VCaP (cell line): ENCODE data around the gene ANKRD11.

Experiments used
- H3K27ac ChIP-seq: fragments of 450-650 bp; 2 replicates; pipeline ENCODE4 v1.5.1; 2017
- TF ChIP-seq, protein P1 (sequence below): fragments of 450-650 bp; conservative IDR thresholded peaks from 2 replicates; pipeline ENCODE4 v1.5.1; 2017; ENCODE audit warnings: mild to moderate bottlenecking, moderate library complexity

The ANKRD11 gene

DNA sequence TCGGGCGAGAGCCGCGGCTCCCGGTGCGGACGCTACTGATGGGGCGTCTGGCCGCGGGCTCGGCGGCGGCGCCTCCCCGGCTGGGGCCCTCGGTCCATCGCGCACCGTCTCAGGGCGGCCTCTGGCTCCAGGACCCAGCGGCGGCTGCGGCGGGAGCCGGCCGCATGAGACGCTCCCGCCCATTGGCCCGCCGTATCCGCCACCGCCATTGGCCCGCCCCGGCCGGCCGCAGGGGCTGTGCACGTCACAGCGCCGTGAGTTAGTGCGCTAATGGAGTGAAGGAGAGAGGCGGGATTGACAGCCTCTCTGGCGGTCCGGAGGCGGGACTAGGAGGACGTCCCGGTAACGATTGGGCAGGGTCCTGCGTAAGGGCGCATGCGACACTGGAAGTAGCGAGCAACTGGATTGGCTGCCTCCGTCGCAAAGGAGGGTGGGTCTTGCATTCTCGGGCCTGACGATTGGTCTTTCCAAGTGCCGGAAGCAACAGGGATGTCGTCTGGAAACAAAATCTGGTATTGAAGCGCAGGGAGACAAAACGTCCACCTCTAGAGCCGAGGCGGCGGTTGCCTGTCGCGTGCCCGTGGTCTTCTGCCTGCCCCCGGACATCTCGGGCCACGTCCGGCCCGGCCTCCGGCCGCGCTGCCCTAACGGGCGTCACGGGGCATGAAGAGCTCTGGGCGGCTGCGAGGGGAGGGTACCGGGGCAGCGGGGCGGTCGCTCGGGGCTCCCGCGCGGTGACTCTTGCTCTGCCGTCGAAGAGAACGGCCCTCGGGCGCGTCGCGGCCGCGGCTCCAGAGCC is at the start of gene ANKRD11:
Gene ANKRD11 (minus strand): TSS at position 123 of the 799 bp plus-strand sequence. CDS start 173,542 bp downstream, outside the sequence.
- H3K27ac ChIP-seq: peak within 1 kb of the TSS; percentile 67
- TF ChIP-seq, protein P1, sequence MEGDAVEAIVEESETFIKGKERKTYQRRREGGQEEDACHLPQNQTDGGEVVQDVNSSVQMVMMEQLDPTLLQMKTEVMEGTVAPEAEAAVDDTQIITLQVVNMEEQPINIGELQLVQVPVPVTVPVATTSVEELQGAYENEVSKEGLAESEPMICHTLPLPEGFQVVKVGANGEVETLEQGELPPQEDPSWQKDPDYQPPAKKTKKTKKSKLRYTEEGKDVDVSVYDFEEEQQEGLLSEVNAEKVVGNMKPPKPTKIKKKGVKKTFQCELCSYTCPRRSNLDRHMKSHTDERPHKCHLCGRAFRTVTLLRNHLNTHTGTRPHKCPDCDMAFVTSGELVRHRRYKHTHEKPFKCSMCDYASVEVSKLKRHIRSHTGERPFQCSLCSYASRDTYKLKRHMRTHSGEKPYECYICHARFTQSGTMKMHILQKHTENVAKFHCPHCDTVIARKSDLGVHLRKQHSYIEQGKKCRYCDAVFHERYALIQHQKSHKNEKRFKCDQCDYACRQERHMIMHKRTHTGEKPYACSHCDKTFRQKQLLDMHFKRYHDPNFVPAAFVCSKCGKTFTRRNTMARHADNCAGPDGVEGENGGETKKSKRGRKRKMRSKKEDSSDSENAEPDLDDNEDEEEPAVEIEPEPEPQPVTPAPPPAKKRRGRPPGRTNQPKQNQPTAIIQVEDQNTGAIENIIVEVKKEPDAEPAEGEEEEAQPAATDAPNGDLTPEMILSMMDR: no peak

DNA sequence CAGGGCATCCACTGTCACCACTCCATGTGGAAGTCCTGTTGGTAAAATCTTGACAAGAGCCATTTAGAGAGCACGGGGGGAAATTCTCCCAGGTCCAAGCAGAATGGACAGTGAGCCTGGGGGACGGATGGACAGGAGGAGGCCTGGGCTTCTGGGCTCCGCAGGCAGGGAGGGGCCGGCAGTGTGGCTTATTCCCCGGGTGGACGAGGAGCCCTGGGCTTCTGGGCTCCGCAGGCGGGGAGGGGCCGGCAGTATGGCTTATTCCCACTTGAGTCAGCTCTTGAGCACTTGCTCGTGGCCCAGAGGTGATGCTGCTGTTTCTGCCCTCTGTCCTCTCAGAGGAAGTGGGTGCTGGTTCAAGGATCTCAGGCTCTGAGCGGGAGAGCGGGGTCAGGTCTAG is 47.9 kb upstream of the ANKRD11 start:
- TF ChIP-seq, protein P1: no peak
- H3K27ac ChIP-seq: no peak overlapping the region

DNA sequence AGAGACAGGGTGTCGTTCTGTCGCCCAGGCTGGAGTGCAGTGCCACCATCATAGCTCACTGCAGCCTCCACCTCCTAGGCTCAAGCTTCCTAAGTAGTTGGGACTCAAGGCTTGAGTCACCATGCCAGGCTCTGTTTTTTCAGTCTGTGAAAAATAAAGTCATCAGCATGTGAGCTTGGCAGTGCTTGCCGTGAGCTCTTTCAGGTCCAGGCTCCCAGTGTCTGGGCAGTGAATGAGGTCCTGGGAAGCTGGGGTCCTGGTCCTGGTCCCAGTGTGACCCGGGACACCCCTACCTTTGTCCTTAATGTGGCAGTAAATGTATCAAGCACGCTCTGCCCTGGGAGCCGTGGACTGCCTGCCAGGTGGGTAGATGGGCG is 47.2 kb upstream of the ANKRD11 start:
- no peak overlapping the region for H3K27ac ChIP-seq
- TF ChIP-seq, protein P1: no peak

DNA sequence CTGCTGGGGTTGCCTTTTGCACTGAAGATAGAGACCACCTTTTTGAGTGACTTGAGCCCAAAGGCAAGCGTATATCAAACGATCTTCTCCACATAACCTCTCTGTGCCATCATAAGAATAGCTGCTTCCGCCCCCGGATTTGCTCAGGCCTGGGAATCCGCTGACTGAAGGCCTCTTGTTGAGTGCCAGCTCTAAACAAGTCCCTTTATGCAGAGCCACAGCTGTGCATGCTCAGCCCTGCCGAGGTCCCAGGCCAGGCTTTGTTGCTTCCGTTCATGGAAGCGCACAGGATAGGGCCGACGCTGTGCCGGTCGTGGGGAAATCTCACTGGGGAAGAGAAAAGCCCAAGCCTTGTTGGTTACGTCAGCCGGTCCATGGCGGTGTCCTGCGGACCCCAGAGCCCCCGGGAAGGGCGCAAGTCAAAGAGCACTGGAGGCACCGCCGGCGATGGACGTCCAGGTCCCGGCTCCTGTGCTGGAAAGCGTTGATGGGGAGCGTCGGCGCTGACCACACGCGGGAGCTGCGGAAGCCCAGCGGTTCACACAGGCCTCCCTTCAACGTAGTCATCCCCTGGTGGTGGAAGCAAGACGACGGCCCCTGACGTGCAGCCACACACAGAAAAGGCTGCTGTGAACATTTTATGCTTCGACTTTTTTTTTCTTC is 46.7 kb upstream of the ANKRD11 start:
- H3K27ac ChIP-seq: no peak overlapping the region
- TF ChIP-seq, protein P1: no peak

DNA sequence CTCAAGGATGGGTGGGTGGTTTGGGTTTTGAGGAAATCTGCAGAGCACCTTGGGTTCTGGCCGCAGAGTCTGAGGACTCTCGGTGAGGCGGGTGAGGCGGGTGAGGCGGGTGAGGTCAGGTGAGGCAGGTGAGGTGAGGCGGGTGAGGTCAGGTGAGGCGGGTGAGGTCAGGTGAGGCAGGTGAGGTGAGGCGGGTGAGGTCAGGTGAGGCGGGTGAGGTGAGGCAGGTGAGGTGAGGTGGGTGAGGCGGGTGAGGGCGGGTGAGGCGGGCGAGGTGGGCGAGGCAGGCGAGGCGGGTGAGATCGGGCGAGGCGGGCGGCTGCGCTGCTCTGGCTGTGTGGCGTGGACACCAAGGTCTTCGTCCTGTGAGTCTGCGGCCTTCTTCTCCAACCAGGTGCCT is 46.0 kb upstream of the ANKRD11 start:
- no peak overlapping the region for H3K27ac ChIP-seq
- TF ChIP-seq, protein P1: no peak

DNA sequence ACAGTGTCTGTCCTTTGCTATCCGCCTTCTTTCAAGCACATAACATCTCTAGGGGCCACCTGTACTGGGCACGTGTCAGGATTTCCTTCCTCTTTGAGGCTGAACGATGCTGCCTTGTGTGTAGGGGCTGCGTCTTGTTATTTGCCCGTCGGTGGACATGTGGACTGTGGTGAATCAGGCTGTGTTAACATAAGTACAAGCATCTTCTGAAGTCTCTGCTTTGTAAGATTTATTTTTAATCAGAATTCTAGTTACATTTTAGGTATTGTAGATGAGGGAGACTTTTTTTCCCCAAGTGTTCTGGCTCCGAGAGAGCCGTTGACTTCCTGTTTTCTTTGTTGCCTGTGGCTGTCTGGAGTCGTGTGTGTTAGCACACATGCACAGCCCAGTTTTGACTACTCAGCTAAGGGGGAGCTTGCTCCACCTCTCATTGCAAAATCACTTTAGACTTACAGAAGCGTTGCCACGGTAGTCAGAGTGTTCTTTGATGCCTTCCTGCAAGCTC is 43.9 kb upstream of the ANKRD11 start:
- TF ChIP-seq, protein P1: no peak
- H3K27ac ChIP-seq: no peak overlapping the region

DNA sequence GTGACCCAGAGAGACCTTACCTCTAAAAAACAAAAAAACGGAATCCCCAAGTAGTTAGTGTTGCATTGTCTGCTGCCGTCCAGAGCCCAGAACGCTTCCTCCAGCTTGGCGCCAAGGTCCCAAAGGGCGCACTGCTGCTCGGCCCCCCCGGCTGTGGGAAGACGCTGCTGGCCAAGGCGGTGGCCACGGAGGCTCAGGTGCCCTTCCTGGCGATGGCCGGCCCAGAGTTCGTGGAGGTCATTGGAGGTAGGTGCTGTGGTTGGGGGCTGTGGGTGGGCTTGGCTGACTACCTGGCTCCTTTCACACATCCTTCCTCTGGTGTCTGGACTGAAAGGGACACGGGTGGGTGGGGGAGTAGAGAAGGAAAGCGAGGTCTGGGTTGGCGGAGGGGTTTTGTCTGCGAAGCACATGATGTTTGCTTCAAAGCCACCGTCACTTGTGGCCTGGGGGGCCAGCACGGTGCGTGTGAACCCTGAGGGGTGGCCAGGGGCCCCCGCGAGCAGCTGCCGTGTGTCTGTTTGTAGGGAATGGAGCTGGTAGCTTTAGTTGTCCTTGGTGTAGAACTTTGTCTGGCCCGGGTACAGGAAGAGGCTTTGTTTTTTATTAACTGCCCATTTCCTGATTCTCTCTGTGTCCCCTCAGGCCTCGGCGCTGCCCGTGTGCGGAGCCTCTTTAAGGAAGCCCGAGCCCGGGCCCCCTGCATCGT is 41.6 kb upstream of the ANKRD11 start:
- TF ChIP-seq, protein P1: no peak
- H3K27ac ChIP-seq: no peak overlapping the region
